ENCODE data around the gene MAD1L1.
A peak's percentile ranks its signal among the peaks of the same experiment; 100 is the strongest.

The MAD1L1 gene

GRCh38 chr7:2230226-2230625 lies 2.5 kb downstream of the MAD1L1 start:
- ATAC-seq: no peak
- no peak for TF ChIP-seq SNAI2 (CRISPR knock-in tag; IDR thresholded peaks at IDR 0.05)
- no peak for TF ChIP-seq ZFP30 (CRISPR knock-in tag; IDR thresholded peaks at IDR 0.05)
- TF ChIP-seq TOX (CRISPR knock-in tag; IDR thresholded peaks at IDR 0.05; ENCODE audit: borderline replicate concordance): no peak
- no peak for TF ChIP-seq ZC3H10 (CRISPR knock-in tag; IDR thresholded peaks at IDR 0.05)
- no peak for TF ChIP-seq GLIS3 (CRISPR knock-in tag; IDR thresholded peaks at IDR 0.05)
- TF ChIP-seq, protein P1, sequence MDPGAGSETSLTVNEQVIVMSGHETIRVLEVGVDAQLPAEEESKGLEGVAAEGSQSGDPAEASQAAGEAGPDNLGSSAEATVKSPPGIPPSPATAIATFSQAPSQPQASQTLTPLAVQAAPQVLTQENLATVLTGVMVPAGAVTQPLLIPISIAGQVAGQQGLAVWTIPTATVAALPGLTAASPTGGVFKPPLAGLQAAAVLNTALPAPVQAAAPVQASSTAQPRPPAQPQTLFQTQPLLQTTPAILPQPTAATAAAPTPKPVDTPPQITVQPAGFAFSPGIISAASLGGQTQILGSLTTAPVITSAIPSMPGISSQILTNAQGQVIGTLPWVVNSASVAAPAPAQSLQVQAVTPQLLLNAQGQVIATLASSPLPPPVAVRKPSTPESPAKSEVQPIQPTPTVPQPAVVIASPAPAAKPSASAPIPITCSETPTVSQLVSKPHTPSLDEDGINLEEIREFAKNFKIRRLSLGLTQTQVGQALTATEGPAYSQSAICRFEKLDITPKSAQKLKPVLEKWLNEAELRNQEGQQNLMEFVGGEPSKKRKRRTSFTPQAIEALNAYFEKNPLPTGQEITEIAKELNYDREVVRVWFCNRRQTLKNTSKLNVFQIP (CRISPR knock-in tag; IDR thresholded peaks at IDR 0.05; ENCODE audit: borderline replicate concordance, low read depth): no peak

DNA sequence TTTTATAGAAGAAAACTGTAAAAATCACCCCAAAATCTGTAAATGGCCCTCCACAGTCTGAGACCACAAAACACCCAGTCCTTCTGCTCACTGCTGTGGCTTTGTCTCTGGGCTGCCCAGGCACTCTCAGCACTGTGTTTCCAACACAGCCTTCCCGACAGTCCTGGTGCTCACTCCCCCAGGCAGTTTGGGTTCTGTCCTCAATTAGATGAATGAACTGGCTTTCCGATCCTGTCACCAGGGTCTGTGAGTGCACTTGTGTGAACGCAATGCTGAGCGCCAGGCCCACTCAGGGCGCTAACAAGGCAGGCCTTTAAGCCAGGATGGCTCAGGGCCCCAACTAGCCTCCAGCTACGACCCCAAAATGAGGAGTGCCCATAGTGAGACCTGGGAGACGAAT lies 3.3 kb downstream of the MAD1L1 start:
- ATAC-seq: no peak
- no peak for TF ChIP-seq ZNF565 (CRISPR knock-in tag; conservative IDR thresholded peaks at IDR 0.05; ENCODE audit: low read depth)
- TF ChIP-seq ISL1 (CRISPR knock-in tag; IDR thresholded peaks at IDR 0.05): no peak
- no peak for TF ChIP-seq TSHZ2 (CRISPR knock-in tag; IDR thresholded peaks at IDR 0.05)
- no peak for TF ChIP-seq SNAI2 (CRISPR knock-in tag; IDR thresholded peaks at IDR 0.05)
- no peak for TF ChIP-seq ZC3H10 (CRISPR knock-in tag; IDR thresholded peaks at IDR 0.05)
- no peak for TF ChIP-seq ESRRG (CRISPR knock-in tag; IDR thresholded peaks at IDR 0.05)
- no peak for TF ChIP-seq CSDC2 (CRISPR knock-in tag; IDR thresholded peaks at IDR 0.05)
- TF ChIP-seq, protein P2, sequence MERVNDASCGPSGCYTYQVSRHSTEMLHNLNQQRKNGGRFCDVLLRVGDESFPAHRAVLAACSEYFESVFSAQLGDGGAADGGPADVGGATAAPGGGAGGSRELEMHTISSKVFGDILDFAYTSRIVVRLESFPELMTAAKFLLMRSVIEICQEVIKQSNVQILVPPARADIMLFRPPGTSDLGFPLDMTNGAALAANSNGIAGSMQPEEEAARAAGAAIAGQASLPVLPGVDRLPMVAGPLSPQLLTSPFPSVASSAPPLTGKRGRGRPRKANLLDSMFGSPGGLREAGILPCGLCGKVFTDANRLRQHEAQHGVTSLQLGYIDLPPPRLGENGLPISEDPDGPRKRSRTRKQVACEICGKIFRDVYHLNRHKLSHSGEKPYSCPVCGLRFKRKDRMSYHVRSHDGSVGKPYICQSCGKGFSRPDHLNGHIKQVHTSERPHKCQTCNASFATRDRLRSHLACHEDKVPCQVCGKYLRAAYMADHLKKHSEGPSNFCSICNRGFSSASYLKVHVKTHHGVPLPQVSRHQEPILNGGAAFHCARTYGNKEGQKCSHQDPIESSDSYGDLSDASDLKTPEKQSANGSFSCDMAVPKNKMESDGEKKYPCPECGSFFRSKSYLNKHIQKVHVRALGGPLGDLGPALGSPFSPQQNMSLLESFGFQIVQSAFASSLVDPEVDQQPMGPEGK (CRISPR knock-in tag; IDR thresholded peaks at IDR 0.05; ENCODE audit: borderline replicate concordance): no peak
- TF ChIP-seq, protein P1 (CRISPR knock-in tag; IDR thresholded peaks at IDR 0.05; ENCODE audit: borderline replicate concordance, low read depth): no peak
- TF ChIP-seq CSRNP3 (CRISPR knock-in tag; IDR thresholded peaks at IDR 0.05): no peak
- TF ChIP-seq OSR1 (CRISPR knock-in tag; IDR thresholded peaks at IDR 0.05): no peak
- TF ChIP-seq ARNTL (CRISPR knock-in tag; IDR thresholded peaks at IDR 0.05; ENCODE audit: borderline replicate concordance, low read depth): no peak
- no peak for TF ChIP-seq BACH2 (CRISPR knock-in tag; IDR thresholded peaks at IDR 0.05; ENCODE audit: borderline replicate concordance)
- no peak for TF ChIP-seq TOX (CRISPR knock-in tag; IDR thresholded peaks at IDR 0.05; ENCODE audit: borderline replicate concordance)

GRCh38 chr7:2228921-2229320 lies 3.8 kb downstream of the MAD1L1 start:
- TF ChIP-seq ZFP30 (CRISPR knock-in tag; IDR thresholded peaks at IDR 0.05) (no peak), TCF4 (CRISPR knock-in tag; IDR thresholded peaks at IDR 0.05; ENCODE audit: borderline replicate concordance) (peak; percentile 66; the same call in 1 of the 2 replicates)
- no peak for ATAC-seq

DNA sequence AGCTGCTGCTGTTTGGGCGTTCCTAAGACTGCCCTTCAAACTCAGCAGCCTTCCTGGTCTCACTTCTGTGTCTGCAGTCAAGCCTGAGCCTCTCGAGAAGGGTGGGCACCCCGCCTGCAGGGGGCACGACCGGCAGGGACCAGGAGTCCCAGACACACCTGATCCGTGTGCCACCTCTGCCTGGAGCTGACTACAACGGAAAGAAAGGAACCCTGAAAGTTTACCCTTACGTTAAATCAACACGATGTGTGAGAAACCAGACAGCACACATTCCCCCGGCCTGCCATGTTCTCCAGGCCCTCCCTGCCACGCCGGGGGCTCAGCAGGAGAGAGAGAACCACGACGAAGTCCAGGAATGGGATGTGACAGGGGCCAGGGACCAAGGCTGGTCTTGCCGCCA lies 5.0 kb downstream of the MAD1L1 start:
- no peak for ATAC-seq
- TF ChIP-seq PPARA (CRISPR knock-in tag; IDR thresholded peaks at IDR 0.05; ENCODE audit: borderline replicate concordance) (no peak), ZNF8 (CRISPR knock-in tag; IDR thresholded peaks at IDR 0.05) (no peak), ZC3H10 (CRISPR knock-in tag; IDR thresholded peaks at IDR 0.05) (no peak), ZNF565 (CRISPR knock-in tag; conservative IDR thresholded peaks at IDR 0.05; ENCODE audit: low read depth) (no peak)

Data from SK-N-SH treated with all-trans-retinoic acid at 6 μM for 48 hours (cell line).